ENCODE measurements around the gene DNAAF5.
A peak's percentile ranks its signal among the peaks of the same experiment; 100 is the strongest.

The DNAAF5 gene

DNA sequence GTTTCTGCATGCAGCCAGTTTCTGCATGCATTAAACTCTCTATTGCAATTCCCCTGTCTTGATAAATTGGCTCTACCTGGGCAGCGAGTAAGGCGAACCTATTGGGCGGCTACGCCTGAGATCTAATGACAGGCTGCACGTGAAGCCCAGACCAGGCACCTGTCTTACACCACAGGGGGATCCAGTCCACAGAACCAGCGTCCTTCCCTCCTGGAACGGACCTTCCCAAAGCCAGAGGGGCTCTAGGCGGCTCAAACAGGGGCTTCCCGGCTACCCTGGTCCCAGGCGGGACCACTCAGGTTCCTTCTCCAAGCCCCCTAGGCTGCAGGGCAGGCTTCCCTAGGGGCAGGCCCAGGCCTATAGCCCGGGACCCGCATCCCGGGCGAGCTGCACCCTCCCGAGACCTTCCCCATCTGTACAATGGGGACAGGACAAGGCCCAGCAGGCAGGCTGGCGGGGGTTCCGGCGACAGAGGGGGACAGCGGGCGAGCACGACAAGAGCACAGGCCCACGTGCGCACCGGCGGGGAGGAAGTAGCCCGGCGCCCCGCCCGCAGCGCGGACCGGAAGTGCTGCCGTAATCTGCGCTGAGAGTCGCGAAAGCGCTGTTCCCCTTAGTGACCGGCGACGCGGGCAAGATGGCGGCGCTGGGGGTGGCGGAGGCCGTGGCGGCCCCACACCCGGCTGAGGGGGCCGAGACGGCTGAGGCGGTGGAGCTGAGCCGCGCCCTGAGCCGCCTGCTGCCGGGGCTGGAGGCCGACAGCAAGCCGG is at the start of gene DNAAF5:
DNAAF5 (plus strand) TSS at position 616 of the 770 bp plus-strand sequence; CDS start at position 638, 22 bp downstream.
- DNase-seq: peak; percentile 90

- no peak for DNase-seq
Observed at GRCh38 chr7:676972-677385, 49.5 kb upstream of the DNAAF5 start.

- no peak for DNase-seq
Observed at GRCh38 chr7:680411-681127, 45.9 kb upstream of the DNAAF5 start.

GRCh38 chr7:681551-682307 is 44.8 kb upstream of the DNAAF5 start:
- no peak for DNase-seq

DNA sequence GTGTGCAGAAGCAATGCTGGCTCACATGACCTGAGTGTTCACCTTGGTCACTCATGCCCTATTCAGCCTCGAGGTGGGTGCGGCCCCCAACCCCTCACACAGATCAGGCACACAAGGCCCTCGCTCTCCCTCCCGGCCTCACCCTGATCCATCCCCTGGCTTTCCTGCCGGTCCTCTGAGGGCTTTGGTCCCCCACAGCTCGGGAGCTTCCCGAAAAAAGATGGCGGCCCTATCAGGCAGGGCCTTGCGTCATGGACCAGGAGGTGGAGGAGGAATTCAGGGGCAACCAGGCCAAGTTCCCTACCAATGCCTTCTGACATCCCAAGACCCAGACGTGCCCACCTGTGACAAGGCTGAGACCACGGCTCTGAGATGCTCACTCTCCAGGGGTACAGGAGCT is 43.7 kb upstream of the DNAAF5 start:
- no peak for DNase-seq

DNA sequence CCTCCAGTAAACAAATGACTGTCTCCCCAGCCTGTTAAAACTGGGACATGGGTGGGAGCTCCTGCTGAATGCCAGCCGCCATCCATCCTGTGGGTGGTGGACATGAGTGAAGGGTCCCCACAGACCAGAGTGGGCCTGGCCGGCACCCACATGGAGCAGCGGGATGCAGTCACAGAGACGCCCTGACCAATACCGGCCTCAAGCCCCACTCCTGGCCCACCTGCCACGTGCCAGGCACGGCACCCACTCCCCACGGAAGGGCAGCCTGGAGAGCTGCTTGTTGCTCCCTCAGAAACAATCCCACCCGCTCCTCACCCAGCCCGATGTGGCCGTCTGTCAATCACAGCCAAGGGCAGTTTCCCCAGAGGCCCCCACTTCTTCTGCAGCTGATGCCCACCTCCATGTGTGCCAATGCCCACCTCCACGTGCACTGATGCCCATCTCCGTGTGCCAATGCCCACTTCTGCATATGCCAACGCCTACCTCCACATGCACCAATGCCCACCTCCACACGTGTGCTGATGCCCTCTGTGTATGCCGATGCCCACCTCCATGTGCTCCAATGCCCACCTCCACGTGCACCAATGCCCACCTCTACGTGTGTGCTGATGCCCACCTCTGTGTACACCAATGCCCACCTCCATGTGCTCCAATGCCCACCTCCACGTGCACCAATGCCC is 42.8 kb upstream of the DNAAF5 start:
- DNase-seq: no peak

DNA sequence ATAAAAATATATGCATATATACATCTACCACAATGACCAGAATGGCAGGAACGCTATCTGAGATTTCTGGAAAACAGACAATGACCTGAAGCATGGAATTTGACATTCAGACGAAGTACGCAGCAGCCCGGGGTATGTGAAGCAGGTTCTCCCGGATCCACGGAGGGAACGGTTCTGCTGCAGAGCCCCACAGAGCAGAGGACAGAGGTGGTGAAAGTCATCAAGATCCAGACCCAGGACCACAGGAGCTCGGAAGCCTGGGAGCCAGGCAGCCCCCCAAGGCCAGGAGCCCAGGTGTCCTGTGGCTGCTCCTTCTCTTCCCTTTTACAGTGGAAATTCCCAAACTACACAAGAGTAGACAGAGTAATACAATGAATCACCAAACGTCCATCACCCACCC is 42.1 kb upstream of the DNAAF5 start:
- no peak for DNase-seq

- DNase-seq: no peak
Observed at GRCh38 chr7:685540-685939, 41.0 kb upstream of the DNAAF5 start.

DNA sequence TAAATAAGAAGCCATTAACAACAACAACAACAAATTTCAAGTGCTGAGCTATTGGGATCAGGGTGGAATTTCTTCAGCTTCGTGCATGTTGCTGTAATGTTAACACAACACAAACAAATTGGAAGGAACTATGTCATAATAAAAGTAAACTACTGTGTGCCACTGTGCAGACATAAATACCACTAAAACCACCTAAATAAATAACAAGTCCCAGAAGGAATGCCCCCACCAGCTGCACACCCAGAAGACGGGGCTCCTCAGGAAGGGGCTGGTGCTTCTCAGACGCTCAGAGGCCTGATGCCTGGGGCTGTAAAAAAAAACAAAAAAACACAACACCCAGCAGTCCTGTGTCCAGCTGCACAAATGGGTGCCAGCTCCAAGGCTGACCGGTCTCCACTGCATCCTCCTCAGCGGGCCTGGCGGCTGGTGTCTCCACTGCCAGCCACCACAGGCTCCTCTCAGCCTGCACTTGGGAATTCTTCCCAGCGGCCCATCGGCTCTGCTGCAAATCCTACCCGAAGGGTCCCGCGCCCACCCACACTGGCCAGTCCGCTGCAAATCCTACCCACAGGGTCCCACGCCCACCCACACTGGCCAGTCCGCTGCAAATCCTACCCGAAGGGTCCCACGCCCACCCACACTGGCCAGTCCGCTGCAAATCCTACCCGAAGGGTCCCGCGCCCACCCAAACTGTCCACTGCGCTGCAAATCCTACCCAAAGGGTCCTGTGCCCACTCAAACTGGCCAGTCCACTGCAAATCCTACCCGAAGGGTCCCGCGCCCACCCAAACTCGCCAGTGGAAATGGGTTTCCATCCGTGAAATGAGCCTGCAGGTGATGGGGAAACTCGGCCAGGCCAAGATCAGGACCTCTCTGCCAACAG is 35.8 kb upstream of the DNAAF5 start:
- DNase-seq: no peak

- no peak for DNase-seq
Observed at GRCh38 chr7:691361-692045, 35.0 kb upstream of the DNAAF5 start.

DNA sequence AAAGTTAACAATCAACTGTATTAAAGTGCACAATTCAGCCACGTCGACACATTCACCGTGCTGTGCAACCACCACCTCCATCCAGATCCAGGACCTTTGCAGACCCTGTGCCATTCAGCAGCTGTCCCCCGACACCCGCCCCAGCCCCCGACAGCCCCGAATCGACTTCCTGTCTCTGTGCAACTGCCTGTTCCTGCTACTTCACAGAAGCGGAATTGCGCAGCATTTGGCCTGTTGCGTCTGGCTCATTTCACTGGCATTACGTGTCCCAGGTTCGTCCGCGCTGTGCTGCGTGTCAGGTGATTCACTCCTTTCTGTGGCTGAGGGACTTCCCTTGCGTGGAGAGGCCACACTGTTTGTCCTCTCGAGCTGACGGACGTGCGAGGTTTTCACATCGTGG is 33.2 kb upstream of the DNAAF5 start:
- no peak for DNase-seq

GRCh38 chr7:696426-696811 is 30.1 kb upstream of the DNAAF5 start:
- DNase-seq: no peak

DNA sequence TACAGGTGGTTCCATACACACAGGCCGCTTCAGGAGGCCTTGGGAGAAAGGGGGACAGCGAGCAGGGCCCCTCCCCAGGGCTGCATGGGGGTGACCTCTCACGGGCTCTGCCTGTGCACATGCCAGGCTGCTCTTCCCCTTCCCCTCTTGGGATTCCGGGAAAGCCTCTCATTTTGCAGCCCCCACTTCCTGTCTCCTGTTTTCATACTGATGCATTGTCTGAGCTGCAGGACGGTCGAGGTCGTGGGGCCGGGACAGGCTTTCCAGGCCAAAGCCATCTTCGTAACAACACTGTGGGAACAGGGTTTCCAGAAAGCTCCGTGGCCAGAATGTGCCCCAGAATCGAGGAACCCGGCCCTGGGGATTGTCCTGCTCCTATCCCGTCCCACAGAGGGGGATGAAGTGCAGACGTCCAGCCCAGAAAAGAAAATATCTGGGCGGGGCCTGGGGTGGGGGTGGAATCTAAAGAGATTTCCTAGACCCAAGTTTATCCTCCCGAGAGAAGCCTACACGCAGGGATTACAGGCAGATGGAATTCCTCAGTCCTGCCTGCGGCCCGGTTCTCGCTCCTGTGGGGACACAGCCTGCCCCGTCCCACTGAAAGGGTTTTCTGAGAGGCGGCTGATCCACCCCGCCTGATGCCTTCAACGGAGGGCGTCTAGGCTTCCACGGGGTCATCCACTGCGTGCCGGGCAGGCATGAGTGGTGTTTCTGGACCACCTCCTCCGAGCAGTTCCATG is 29.5 kb upstream of the DNAAF5 start:
- DNase-seq: peak; percentile 41

DNA sequence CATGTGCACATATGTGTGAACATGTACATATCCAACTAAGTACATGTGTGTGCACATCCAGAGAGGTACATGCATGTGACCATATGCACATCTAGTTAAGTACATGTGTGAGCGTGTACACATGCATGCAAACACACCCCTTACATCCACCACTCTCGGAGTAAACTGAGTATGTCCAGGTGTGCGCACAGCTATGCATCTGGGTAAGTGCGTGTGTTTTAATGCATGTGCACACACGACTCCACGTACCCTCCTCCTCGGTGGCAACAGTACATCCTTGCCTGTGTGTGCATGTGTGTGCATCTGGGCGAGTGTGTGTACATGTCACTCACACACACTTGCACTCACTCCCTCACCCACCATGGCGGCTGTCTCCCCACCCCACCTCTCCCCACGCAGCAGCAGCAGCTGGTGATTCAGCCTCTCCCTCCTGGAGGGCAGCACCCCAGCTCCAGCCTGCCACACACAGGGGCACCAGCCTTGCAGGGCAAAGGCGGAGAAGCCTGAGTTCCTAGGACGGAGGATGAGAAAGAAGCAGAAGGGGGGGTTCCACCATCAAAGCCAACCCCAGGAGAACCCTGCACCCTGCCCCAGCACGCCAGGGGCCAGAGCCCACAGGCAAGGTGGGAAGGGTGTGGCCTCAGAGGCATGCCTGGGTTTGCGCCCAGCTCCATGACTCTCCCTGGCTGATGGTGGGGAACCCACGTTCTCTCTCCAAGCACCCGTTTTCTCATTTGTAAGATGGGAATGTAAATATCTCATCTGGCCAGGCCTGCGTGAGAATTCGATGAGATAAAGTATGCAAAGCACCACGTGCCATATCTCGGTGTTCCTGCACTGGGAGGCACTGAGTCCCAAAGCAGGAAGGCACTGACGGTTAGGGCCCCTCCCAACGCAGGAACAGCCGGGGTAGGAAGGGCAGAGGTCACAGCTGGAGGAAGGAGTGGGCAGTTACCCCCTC is 27.7 kb upstream of the DNAAF5 start:
- DNase-seq: no peak

GRCh38 chr7:699476-700170 is 26.9 kb upstream of the DNAAF5 start:
- DNase-seq: no peak

DNA sequence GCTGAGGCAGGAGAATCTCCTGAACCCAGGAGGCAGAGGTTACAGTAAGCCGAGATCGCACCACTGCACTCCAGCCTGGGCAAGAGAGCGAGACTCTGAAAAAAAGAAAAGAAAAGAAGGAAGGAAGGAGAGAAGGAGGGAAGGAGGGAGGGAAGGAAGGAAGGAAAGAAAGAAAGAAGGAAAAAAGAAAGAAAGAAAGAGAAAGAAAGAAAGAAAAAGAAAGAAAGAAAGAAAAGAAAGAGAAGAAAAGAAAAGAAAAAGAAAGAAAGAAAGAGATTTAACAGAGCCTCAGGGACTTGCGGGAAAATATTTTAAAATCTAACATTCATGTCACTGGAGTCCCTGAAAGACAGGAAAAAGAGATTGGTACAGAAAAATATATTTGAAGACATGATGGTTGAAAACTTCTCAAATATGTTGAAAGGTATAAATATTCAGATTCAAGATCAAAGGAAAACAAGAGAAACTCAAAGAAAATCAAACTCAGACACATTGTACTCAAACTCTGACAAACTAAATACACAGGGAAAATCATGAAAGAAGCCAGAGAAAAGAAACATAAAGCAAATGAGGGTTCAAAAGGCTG is 25.3 kb upstream of the DNAAF5 start:
- DNase-seq: no peak

DNA sequence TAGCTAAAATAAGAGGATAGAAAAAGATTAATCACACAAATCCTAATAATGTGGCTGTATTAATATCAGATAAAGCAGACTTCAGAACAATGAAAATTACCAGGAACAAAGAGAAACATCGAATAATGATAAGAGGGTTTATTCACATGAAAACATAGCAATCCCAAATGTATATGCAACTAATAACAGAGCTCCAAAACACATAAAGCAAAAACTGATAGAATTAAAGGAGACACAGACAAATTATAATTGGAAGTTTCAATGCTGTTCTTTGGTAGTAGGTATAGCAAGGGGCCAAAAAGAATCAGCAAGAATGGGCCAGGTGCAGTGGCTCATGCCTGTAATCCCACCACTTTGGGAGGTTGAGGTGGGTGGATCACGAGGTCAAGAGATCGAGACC is 23.4 kb upstream of the DNAAF5 start:
- DNase-seq: no peak

- DNase-seq: no peak
Observed at GRCh38 chr7:706721-707120, 19.8 kb upstream of the DNAAF5 start.
